HG03469 (cell line): ENCODE measurements around the gene MYL12B.

Experiments used
- ATAC-seq: cut with Tn5 transposase; IDR thresholded peaks from one replicate; pipeline ENCODE4 v1.9.1; 2021; ENCODE audit warnings: mild to moderate bottlenecking, moderate library complexity, moderate number of reproducible peaks; ENCODE audit not compliant: unreplicated experiment

MYL12B gene

GRCh38 chr18:3234457-3234856 lies 27.5 kb upstream of the MYL12B start:
- no peak for ATAC-seq

GRCh38 chr18:3235846-3236245 lies 26.1 kb upstream of the MYL12B start:
- ATAC-seq, result no peak

- ATAC-seq, result no peak
Observed at GRCh38 chr18:3236470-3236869, 25.5 kb upstream of the MYL12B start.

DNA sequence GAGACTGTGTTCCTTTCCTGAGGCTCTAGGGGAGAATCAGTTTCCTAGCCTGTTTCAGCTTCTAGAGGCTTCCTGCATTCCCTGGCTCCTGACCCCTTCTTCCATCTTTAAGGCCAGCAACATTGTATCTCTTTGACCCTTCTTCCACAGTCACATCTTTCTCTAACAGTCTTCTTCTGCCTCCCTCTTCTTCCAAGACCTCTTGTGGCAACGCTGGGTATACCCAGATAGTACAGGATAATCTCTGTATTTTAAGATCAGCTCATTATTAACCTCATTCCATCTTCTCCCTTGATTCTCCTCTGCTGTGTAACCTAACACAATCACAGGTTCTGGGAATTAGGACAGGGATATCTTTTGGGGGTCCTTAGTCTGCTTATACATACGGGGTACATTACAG lies 23.2 kb upstream of the MYL12B start:
- no peak for ATAC-seq

- no peak for ATAC-seq
Observed at GRCh38 chr18:3245185-3245564, 16.8 kb upstream of the MYL12B start.

DNA sequence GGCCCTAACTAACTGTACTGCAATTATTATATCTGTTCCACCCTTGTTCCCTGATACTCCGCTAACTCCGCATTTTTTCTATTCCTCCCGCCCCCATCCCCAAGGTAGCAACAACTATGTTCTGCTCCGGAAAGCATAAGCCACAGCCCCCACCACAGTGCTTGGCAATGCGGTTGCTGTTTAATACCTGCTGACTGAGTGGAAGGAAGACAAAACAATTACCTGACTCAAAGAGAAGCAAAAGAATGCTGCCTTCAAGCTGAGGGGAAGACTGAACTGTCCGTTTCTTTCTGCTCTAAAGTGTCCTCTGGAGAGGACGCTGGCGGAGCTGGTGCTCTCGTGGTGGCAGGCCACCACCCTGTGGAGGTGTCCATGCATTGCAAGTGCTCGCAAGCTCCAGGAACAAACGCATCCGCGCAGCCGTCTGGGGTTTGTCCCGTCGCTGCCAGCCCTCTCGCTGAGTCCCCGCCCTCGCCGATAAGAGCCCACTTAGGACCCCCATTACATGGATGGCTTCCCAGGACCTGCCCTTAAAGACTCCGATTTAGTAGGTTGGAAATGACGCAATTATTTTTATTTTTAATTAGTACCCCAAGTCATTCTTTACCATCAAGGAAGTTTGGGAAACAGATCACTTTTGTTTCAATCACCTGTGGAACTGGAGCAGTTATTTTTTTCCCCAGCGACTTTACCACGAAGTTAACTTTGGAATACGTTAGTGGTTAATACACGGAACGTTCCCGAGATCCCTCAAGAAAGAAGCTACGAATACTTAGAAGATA lies 15.9 kb upstream of the MYL12B start:
- ATAC-seq, result peak; percentile 30

GRCh38 chr18:3246635-3247239 lies 15.2 kb upstream of the MYL12B start:
- no peak for ATAC-seq

- peak; percentile 62 for ATAC-seq
Observed at GRCh38 chr18:3247240-3248061, 14.5 kb upstream of the MYL12B start, which contains the start of gene MYL12A. Gene MYL12A (plus strand): TSS chr18:3247801. CDS start chr18:3253248, 5,447 bp downstream.

GRCh38 chr18:3248062-3248657 lies 13.8 kb upstream of the MYL12B start:
- no peak for ATAC-seq

- ATAC-seq, result no peak
Observed at GRCh38 chr18:3248658-3249359, 13.1 kb upstream of the MYL12B start.

GRCh38 chr18:3250237-3251107 lies 11.5 kb upstream of the MYL12B start:
- ATAC-seq, result no peak

GRCh38 chr18:3251249-3251962 lies 10.5 kb upstream of the MYL12B start:
- no peak for ATAC-seq

DNA sequence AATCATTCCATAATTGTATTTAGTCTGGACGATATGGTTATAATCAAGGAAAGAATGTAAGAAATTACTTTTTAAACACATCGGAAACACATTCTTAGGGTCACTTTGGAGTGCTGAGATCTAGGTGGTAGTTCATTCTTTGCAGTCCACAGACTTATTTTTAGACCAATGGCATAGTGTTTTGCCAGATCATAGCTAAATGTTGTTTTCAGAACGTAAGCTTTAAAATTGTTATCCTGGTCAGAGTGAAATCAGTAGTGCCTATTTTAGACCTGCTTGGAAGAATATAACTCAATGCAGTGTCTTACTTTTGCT lies 10.0 kb upstream of the MYL12B start:
- no peak for ATAC-seq

- ATAC-seq, result no peak
Observed at GRCh38 chr18:3252843-3253242, 9.1 kb upstream of the MYL12B start.

- no peak for ATAC-seq
Observed at GRCh38 chr18:3254725-3255124, 7.2 kb upstream of the MYL12B start.

DNA sequence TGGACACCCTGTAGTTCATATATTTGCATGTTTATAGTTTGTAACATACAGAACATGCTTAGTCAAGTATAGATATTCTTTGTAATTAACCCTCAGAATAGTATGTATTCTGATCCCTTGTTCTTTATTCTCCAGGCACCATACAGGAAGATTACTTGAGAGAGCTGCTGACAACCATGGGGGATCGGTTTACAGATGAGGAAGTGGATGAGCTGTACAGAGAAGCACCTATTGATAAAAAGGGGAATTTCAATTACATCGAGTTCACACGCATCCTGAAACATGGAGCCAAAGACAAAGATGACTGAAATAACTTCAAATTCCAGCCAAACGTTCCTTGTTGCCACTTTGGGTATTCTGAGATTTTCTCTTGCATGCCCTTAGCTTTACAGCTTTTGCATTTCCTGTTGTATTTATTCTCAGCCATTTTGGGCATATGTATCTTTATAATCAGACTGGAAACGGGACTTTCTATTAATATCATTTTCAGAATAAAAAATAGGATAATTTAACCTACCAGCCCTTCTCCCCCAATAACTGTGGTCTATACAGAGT lies 6.2 kb upstream of the MYL12B start:
- ATAC-seq, result no peak

- ATAC-seq, result no peak
Observed at GRCh38 chr18:3256693-3257626, 5.0 kb upstream of the MYL12B start.

DNA sequence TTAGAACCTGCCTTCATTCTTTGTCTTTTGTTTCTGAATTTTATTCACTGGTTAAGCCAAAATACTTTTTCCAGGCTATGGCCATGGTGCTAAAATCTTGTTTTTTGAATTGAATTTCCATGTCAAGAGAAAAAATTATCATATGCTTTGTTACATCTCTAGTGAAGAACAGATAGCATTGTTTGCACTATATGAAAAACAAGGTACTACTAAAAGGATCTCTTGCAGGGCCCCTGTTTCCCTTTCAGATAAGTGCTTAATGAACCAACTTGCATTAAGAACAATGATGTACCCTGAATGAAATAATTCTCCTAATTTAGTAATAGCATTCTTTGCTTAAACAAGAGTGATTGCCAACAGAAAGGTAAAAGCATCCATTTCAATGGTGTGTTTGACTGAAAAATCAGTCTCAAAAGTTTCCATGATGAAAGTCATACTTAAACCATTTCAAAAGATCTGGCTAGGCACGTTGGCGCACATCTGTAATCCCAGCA lies 4.3 kb upstream of the MYL12B start:
- ATAC-seq, result no peak
